Measurements from ENCODE around the gene SPRED1.

The SPRED1 gene

GRCh38 chr15:38389924-38390542 lies 137.4 kb downstream of the SPRED1 start:
- DNase-seq: peak; percentile 75

GRCh38 chr15:38391191-38391590 lies 138.6 kb downstream of the SPRED1 start:
- no peaks in the 10 kb centered on the region for H3K9me3 ChIP-seq
- H3K4me3 ChIP-seq (ENCODE audit: low read depth, low read length): no peak overlapping the region
- H3K4me1 ChIP-seq: no peaks in the 10 kb centered on the region
- no peaks in the 10 kb centered on the region for H3K36me3 ChIP-seq
- no peak for TF ChIP-seq CTCF (IDR thresholded peaks at IDR 0.05; ENCODE audit: low read depth, low read length)
- no peak for DNase-seq
- H3K27me3 ChIP-seq: peaks cover 16% of the 10 kb centered on the region

More at GRCh38 chr15:38389924-38390542, 137.4 kb downstream of the SPRED1 start:
- H3K36me3 ChIP-seq: no peaks in the 10 kb centered on the region
- H3K9me3 ChIP-seq: no peaks in the 10 kb centered on the region
- no peak overlapping the region for H3K4me3 ChIP-seq (ENCODE audit: low read depth, low read length)
- H3K4me1 ChIP-seq: no peaks in the 10 kb centered on the region
- peak; percentile 94 for TF ChIP-seq CTCF (IDR thresholded peaks at IDR 0.05; ENCODE audit: low read depth, low read length)
- H3K27me3 ChIP-seq: peaks cover 8% of the 10 kb centered on the region

GRCh38 chr15:38398134-38398533 lies 145.5 kb downstream of the SPRED1 start:
- Histone ChIP-seq H3K36me3 (no peaks in the 10 kb centered on the region), H3K9me3 (peaks cover 3% of the 10 kb centered on the region; the same call in 1 of the 2 replicates), H3K4me3 (ENCODE audit: low read depth, low read length) (no peak overlapping the region), H3K4me1 (no peaks in the 10 kb centered on the region), H3K27me3 (peaks cover 20% of the 10 kb centered on the region)
- TF ChIP-seq CTCF (IDR thresholded peaks at IDR 0.05; ENCODE audit: low read depth, low read length): no peak
- DNase-seq: no peak

- peaks cover 3% of the 10 kb centered on the region for H3K9me3 ChIP-seq
- DNase-seq: no peak
- TF ChIP-seq CTCF (IDR thresholded peaks at IDR 0.05; ENCODE audit: low read depth, low read length): no peak
- no peak overlapping the region for H3K4me3 ChIP-seq (ENCODE audit: low read depth, low read length)
- no peaks in the 10 kb centered on the region for H3K36me3 ChIP-seq
- H3K4me1 ChIP-seq: no peaks in the 10 kb centered on the region
- H3K27me3 ChIP-seq: peaks cover 15% of the 10 kb centered on the region
Observed at GRCh38 chr15:38401106-38401505, 148.5 kb downstream of the SPRED1 start.

- Histone ChIP-seq H3K4me3 (ENCODE audit: low read depth, low read length) (no peak overlapping the region), H3K27me3 (peaks cover 17% of the 10 kb centered on the region), H3K4me1 (no peaks in the 10 kb centered on the region), H3K9me3 (peaks cover 3% of the 10 kb centered on the region), H3K36me3 (no peaks in the 10 kb centered on the region)
- no peak for DNase-seq
- TF ChIP-seq CTCF (IDR thresholded peaks at IDR 0.05; ENCODE audit: low read depth, low read length): no peak
Observed at GRCh38 chr15:38401701-38402100, 149.1 kb downstream of the SPRED1 start.

GRCh38 chr15:38406436-38406835 lies 153.8 kb downstream of the SPRED1 start:
- Histone ChIP-seq H3K9me3 (peaks cover 3% of the 10 kb centered on the region), H3K4me3 (ENCODE audit: low read depth, low read length) (no peak overlapping the region), H3K36me3 (no peaks in the 10 kb centered on the region), H3K4me1 (no peaks in the 10 kb centered on the region), H3K27me3 (peaks cover 6% of the 10 kb centered on the region; the same call in 1 of the 2 replicates)
- no peak for TF ChIP-seq CTCF (IDR thresholded peaks at IDR 0.05; ENCODE audit: low read depth, low read length)
- DNase-seq: no peak
